Measurements from ENCODE around the gene CFHR2.

CFHR2 gene

DNA sequence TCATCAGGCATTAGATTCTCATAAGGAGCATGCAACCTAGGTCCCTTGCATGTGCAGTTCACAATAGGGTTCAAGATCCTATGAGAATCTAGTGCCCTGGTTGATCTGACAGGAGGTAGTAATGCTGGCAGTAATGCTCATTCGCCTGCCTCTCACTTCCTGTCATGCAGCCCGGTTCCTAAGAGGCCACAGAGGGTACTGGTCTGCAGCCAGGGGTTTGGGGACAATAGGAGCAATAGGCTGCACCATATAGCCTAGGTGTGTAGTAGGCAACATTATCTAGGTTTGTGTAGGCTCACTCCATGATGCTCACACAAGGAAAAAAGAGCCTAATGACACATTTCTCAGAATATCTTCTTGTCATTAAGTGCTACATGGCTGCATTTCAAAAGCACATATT is 59.6 kb downstream of the CFHR2 start:
- no peak for DNase-seq

DNA sequence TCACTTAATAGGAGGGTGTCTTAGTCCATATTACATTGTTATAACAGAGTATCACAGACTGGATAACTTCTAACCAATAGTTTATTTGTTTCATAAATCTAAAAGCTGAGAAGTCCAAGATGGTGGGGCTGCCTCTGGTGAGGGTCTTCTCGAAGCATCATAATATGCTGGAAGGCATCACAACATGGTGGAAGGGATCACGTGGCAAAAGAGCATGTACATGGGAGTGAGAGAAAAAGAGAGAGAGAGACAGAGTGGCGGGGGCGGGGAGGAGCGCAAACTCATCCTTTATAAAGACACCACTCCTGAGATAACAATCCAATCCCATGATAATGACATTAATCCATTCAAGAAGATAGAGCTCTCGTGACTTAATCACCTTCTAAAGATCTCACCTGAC is 65.3 kb downstream of the CFHR2 start:
- DNase-seq = no peak
